ENCODE measurements around the gene EFNA5.

DNA sequence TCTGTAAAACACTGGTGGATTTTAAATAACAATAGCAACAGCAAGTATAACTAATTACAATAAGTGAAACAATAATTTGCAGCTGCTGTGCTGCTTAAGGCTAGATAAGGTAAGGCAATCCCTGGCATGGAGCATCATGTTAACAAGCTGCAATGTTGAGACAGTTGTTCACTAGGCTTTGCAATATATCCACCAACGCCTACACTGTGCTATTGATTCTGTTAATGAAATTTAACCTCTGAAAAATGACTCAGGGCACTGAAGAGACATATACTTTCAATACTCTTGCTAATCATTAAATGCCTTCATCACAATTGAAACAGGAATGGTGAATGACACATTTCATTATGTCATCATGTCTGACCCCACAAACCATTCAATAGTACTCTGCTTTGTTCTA, 255.0 kb downstream of the EFNA5 start:
- TF ChIP-seq, protein P1, sequence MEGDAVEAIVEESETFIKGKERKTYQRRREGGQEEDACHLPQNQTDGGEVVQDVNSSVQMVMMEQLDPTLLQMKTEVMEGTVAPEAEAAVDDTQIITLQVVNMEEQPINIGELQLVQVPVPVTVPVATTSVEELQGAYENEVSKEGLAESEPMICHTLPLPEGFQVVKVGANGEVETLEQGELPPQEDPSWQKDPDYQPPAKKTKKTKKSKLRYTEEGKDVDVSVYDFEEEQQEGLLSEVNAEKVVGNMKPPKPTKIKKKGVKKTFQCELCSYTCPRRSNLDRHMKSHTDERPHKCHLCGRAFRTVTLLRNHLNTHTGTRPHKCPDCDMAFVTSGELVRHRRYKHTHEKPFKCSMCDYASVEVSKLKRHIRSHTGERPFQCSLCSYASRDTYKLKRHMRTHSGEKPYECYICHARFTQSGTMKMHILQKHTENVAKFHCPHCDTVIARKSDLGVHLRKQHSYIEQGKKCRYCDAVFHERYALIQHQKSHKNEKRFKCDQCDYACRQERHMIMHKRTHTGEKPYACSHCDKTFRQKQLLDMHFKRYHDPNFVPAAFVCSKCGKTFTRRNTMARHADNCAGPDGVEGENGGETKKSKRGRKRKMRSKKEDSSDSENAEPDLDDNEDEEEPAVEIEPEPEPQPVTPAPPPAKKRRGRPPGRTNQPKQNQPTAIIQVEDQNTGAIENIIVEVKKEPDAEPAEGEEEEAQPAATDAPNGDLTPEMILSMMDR (IDR thresholded peaks at IDR 0.05): no peak
- no peak for TF ChIP-seq POLR2A (IDR thresholded peaks at IDR 0.05)
- TF ChIP-seq POLR2AphosphoS5 (IDR thresholded peaks at IDR 0.05; ENCODE audit: insufficient read depth in 1 of 2, low read depth in 1 of 2): no peak

Data from vagina (tissue), 2 donors.